Measurements from ENCODE around the gene ACSL4. TPM values are rescaled to one million over a fixed set of nuclear protein-coding genes. Genes with fewer than 3 reads are reported as not detected.

Gene ACSL4
- total RNA-seq, 1 donor from 2014 or later, result 62.4 TPM

- TF ChIP-seq CTCF (conservative IDR thresholded peaks at IDR 0.05), result no peak
- H3K27ac Mint-ChIP-seq (ENCODE audit: unreplicated experiment), result no peak overlapping the region
- no peak overlapping the region for H3K4me3 Mint-ChIP-seq
- no peak for DNase-seq (ENCODE audit: low read depth, low spot score)
- H3K9me3 Mint-ChIP-seq, result no peaks in the 10 kb centered on the region
- H3K27me3 Mint-ChIP-seq (ENCODE audit: low read depth), result no peaks in the 10 kb centered on the region
- H3K4me1 Mint-ChIP-seq, result peaks cover 13% of the 10 kb centered on the region
- H3K36me3 Mint-ChIP-seq (ENCODE audit: low read depth), result no peaks in the 10 kb centered on the region
These were observed 18.6 kb downstream of the ACSL4 start for GRCh38 chrX:109714340-109714958.

GRCh38 chrX:109710181-109710580 lies 22.9 kb downstream of the ACSL4 start:
- Mint-ChIP-seq H3K9me3 (no peaks in the 10 kb centered on the region), H3K36me3 (ENCODE audit: low read depth) (no peaks in the 10 kb centered on the region), H3K4me1 (peaks cover 15% of the 10 kb centered on the region), H3K27me3 (ENCODE audit: low read depth) (no peaks in the 10 kb centered on the region), H3K27ac (ENCODE audit: unreplicated experiment) (peak overlapping the region; percentile 32), H3K4me3 (no peak overlapping the region)
- no peak for TF ChIP-seq CTCF (conservative IDR thresholded peaks at IDR 0.05)
- no peak for DNase-seq (ENCODE audit: low read depth, low spot score)

- no peak overlapping the region for H3K4me3 Mint-ChIP-seq
- H3K9me3 Mint-ChIP-seq, result no peaks in the 10 kb centered on the region
- H3K4me1 Mint-ChIP-seq, result peaks cover 15% of the 10 kb centered on the region
- no peak overlapping the region for H3K27ac Mint-ChIP-seq (ENCODE audit: unreplicated experiment)
- no peak for DNase-seq (ENCODE audit: low read depth, low spot score)
- no peaks in the 10 kb centered on the region for H3K36me3 Mint-ChIP-seq (ENCODE audit: low read depth)
- no peaks in the 10 kb centered on the region for H3K27me3 Mint-ChIP-seq (ENCODE audit: low read depth)
- TF ChIP-seq CTCF (conservative IDR thresholded peaks at IDR 0.05), result no peak
These were observed 23.9 kb downstream of the ACSL4 start for GRCh38 chrX:109709129-109709631.

GRCh38 chrX:109707720-109708119 lies 25.3 kb downstream of the ACSL4 start:
- H3K27ac Mint-ChIP-seq (ENCODE audit: unreplicated experiment), result no peak overlapping the region
- no peaks in the 10 kb centered on the region for H3K36me3 Mint-ChIP-seq (ENCODE audit: low read depth)
- no peak overlapping the region for H3K4me3 Mint-ChIP-seq
- H3K27me3 Mint-ChIP-seq (ENCODE audit: low read depth), result no peaks in the 10 kb centered on the region
- H3K4me1 Mint-ChIP-seq, result peaks cover 11% of the 10 kb centered on the region
- TF ChIP-seq CTCF (conservative IDR thresholded peaks at IDR 0.05), result no peak
- no peak for DNase-seq (ENCODE audit: low read depth, low spot score)
- no peaks in the 10 kb centered on the region for H3K9me3 Mint-ChIP-seq

GRCh38 chrX:109707319-109707718 lies 25.7 kb downstream of the ACSL4 start:
- H3K9me3 Mint-ChIP-seq, result no peaks in the 10 kb centered on the region
- no peak overlapping the region for H3K27ac Mint-ChIP-seq (ENCODE audit: unreplicated experiment)

More at GRCh38 chrX:109707319-109707718, 25.7 kb downstream of the ACSL4 start:
- no peak overlapping the region for H3K4me3 Mint-ChIP-seq
- H3K4me1 Mint-ChIP-seq, result peaks cover 11% of the 10 kb centered on the region
- no peaks in the 10 kb centered on the region for H3K27me3 Mint-ChIP-seq (ENCODE audit: low read depth)
- peaks cover under 1% of the 10 kb centered on the region for H3K36me3 Mint-ChIP-seq (ENCODE audit: low read depth)
- DNase-seq (ENCODE audit: low read depth, low spot score), result no peak
- no peak for TF ChIP-seq CTCF (conservative IDR thresholded peaks at IDR 0.05)

Data from neural crest cell (in vitro differentiated cells).